ENCODE data around the gene ARMC3.

DNA sequence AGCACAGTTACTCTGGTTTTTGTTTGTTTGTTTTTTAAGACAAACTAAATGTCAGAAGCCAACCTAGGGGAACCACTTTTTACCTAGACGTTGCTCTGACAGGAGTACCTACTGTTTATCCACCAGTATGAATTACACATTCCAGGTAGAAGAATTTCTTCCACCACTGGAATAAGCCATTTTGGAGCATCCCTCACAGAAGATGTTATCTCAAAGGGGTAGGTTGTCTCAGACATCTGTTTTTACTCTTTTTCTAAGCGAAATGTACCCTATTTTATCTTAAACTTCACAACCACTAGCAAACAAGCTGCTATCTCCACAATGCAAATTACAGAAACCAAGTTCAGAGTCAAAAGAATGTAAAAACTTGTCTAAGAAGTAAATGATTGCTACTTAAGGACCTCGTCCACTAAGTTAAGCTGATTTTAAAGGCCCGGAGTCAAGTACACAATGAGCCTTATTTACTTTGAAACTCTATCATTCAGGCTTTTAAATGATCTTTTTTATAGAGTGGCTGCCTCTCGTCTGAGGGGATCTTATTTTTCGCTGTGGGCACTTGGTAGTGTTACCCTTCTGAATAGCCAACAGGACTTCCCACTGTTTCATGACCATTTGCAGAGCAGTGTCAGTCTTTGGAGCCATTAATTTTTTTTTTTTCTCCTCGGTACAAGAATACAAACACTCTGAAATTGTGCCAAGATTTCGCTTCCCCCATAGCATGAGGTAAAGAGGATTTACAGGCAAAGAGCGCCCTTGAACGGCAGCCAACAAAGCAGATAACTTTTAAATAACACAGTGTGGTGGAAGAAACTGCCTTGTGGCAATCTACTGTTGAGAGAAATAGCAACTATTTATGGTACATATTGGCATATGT is 15.7 kb upstream of the ARMC3 start:
- TF ChIP-seq, protein P1, sequence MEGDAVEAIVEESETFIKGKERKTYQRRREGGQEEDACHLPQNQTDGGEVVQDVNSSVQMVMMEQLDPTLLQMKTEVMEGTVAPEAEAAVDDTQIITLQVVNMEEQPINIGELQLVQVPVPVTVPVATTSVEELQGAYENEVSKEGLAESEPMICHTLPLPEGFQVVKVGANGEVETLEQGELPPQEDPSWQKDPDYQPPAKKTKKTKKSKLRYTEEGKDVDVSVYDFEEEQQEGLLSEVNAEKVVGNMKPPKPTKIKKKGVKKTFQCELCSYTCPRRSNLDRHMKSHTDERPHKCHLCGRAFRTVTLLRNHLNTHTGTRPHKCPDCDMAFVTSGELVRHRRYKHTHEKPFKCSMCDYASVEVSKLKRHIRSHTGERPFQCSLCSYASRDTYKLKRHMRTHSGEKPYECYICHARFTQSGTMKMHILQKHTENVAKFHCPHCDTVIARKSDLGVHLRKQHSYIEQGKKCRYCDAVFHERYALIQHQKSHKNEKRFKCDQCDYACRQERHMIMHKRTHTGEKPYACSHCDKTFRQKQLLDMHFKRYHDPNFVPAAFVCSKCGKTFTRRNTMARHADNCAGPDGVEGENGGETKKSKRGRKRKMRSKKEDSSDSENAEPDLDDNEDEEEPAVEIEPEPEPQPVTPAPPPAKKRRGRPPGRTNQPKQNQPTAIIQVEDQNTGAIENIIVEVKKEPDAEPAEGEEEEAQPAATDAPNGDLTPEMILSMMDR (conservative IDR thresholded peaks at IDR 0.05) = no peak
- no peak for TF ChIP-seq EZH2 (IDR thresholded peaks at IDR 0.05; ENCODE audit: low read depth)

All from PC-9 (cell line).